ENCODE data around the gene PPIP5K1.

Gene PPIP5K1

GRCh38 chr15:43498990-43499389, 91.0 kb downstream of the PPIP5K1 start:
- Histone ChIP-seq H3K9me3 (ENCODE audit: insufficient read depth, low read depth, low read length) (no peaks in the 10 kb centered on the region), H3K4me3 (ENCODE audit: low read length) (no peak overlapping the region), H3K36me3 (ENCODE audit: insufficient read depth, low read depth, low read length) (no peaks in the 10 kb centered on the region), H3K4me1 (ENCODE audit: insufficient read depth, low read length) (0 out of 2 replicates have a peak, but pooled peaks cover 2% of the 10 kb centered on the region), H3K27me3 (ENCODE audit: insufficient read depth, low read length) (no peaks in the 10 kb centered on the region), H3K9ac (ENCODE audit: low read depth, low read length) (no peak overlapping the region), H3K27ac (ENCODE audit: low read length) (no peak overlapping the region)

GRCh38 chr15:43493703-43494472, 96.1 kb downstream of the PPIP5K1 start:
- peaks cover 30% of the 10 kb centered on the region for H3K36me3 ChIP-seq (ENCODE audit: insufficient read depth, low read depth, low read length)
- H3K27ac ChIP-seq (ENCODE audit: low read length): no peak overlapping the region
- H3K9ac ChIP-seq (ENCODE audit: low read depth, low read length): peak overlapping the region; percentile 81; the same call in 1 of the 2 replicates
- no peaks in the 10 kb centered on the region for H3K9me3 ChIP-seq (ENCODE audit: insufficient read depth, low read depth, low read length)
- H3K4me1 ChIP-seq (ENCODE audit: insufficient read depth, low read length): peaks cover 13% of the 10 kb centered on the region; the same call in 1 of the 2 replicates
- no peaks in the 10 kb centered on the region for H3K27me3 ChIP-seq (ENCODE audit: insufficient read depth, low read length)
- peak overlapping the region; percentile 84 for H3K4me3 ChIP-seq (ENCODE audit: low read length)

- no peaks in the 10 kb centered on the region for H3K9me3 ChIP-seq (ENCODE audit: insufficient read depth, low read depth, low read length)
- peak within 1 kb of the TSS; percentile 84 for H3K4me3 ChIP-seq (ENCODE audit: low read length)
- H3K4me1 ChIP-seq (ENCODE audit: insufficient read depth, low read length): peaks cover 13% of the 10 kb centered on the region; the same call in 1 of the 2 replicates
- peaks cover 39% of the 10 kb centered on the region for H3K36me3 ChIP-seq (ENCODE audit: insufficient read depth, low read depth, low read length)
- H3K27ac ChIP-seq (ENCODE audit: low read length): peak within 1 kb of the TSS; percentile 88
- H3K9ac ChIP-seq (ENCODE audit: low read depth, low read length): peak within 1 kb of the TSS; percentile 81; the same call in 1 of the 2 replicates
- no peaks in the 10 kb centered on the region for H3K27me3 ChIP-seq (ENCODE audit: insufficient read depth, low read length)
Measured at GRCh38 chr15:43492673-43493601, 97.1 kb downstream of the PPIP5K1 start, which contains the start of gene TP53BP1. Gene TP53BP1 (minus strand): TSS chr15:43493156. CDS start chr15:43493043, 113 bp downstream.

- H3K27ac ChIP-seq (ENCODE audit: low read length): no peak overlapping the region
- H3K27me3 ChIP-seq (ENCODE audit: insufficient read depth, low read length): no peaks in the 10 kb centered on the region
- H3K9ac ChIP-seq (ENCODE audit: low read depth, low read length): peak overlapping the region; percentile 81; the same call in 1 of the 2 replicates
- no peaks in the 10 kb centered on the region for H3K9me3 ChIP-seq (ENCODE audit: insufficient read depth, low read depth, low read length)
- H3K36me3 ChIP-seq (ENCODE audit: insufficient read depth, low read depth, low read length): peaks cover 46% of the 10 kb centered on the region
- peak overlapping the region; percentile 84 for H3K4me3 ChIP-seq (ENCODE audit: low read length)
- H3K4me1 ChIP-seq (ENCODE audit: insufficient read depth, low read length): peaks cover 13% of the 10 kb centered on the region; the same call in 1 of the 2 replicates
Measured at GRCh38 chr15:43492266-43492665, 97.7 kb downstream of the PPIP5K1 start.

GRCh38 chr15:43489191-43489590, 100.8 kb downstream of the PPIP5K1 start:
- Histone ChIP-seq H3K9me3 (ENCODE audit: insufficient read depth, low read depth, low read length) (no peaks in the 10 kb centered on the region), H3K36me3 (ENCODE audit: insufficient read depth, low read depth, low read length) (peaks cover 75% of the 10 kb centered on the region), H3K27ac (ENCODE audit: low read length) (no peak overlapping the region)

GRCh38 chr15:43488790-43489189, 101.2 kb downstream of the PPIP5K1 start:
- H3K9me3 ChIP-seq (ENCODE audit: insufficient read depth, low read depth, low read length): no peaks in the 10 kb centered on the region
- H3K4me3 ChIP-seq (ENCODE audit: low read length): no peak overlapping the region

More at GRCh38 chr15:43489191-43489590, 100.8 kb downstream of the PPIP5K1 start:
- no peaks in the 10 kb centered on the region for H3K27me3 ChIP-seq (ENCODE audit: insufficient read depth, low read length)
- peaks cover 12% of the 10 kb centered on the region; the same call in 1 of the 2 replicates for H3K4me1 ChIP-seq (ENCODE audit: insufficient read depth, low read length)
- no peak overlapping the region for H3K9ac ChIP-seq (ENCODE audit: low read depth, low read length)
- H3K4me3 ChIP-seq (ENCODE audit: low read length): no peak overlapping the region

GRCh38 chr15:43487271-43487895, 102.6 kb downstream of the PPIP5K1 start:
- peaks cover 91% of the 10 kb centered on the region for H3K36me3 ChIP-seq (ENCODE audit: insufficient read depth, low read depth, low read length)
- peaks cover 6% of the 10 kb centered on the region; the same call in 1 of the 2 replicates for H3K4me1 ChIP-seq (ENCODE audit: insufficient read depth, low read length)
- H3K9ac ChIP-seq (ENCODE audit: low read depth, low read length): no peak overlapping the region
- no peaks in the 10 kb centered on the region for H3K27me3 ChIP-seq (ENCODE audit: insufficient read depth, low read length)
- no peak overlapping the region for H3K27ac ChIP-seq (ENCODE audit: low read length)
- H3K4me3 ChIP-seq (ENCODE audit: low read length): no peak overlapping the region
- H3K9me3 ChIP-seq (ENCODE audit: insufficient read depth, low read depth, low read length): no peaks in the 10 kb centered on the region

More at GRCh38 chr15:43488790-43489189, 101.2 kb downstream of the PPIP5K1 start:
- Histone ChIP-seq H3K4me1 (ENCODE audit: insufficient read depth, low read length) (peaks cover 8% of the 10 kb centered on the region; the same call in 1 of the 2 replicates), H3K9ac (ENCODE audit: low read depth, low read length) (no peak overlapping the region), H3K36me3 (ENCODE audit: insufficient read depth, low read depth, low read length) (peaks cover 79% of the 10 kb centered on the region), H3K27ac (ENCODE audit: low read length) (no peak overlapping the region), H3K27me3 (ENCODE audit: insufficient read depth, low read length) (no peaks in the 10 kb centered on the region)

GRCh38 chr15:43484455-43484854, 105.6 kb downstream of the PPIP5K1 start:
- Histone ChIP-seq H3K4me3 (ENCODE audit: low read length) (no peak overlapping the region), H3K4me1 (ENCODE audit: insufficient read depth, low read length) (no peaks in the 10 kb centered on the region), H3K36me3 (ENCODE audit: insufficient read depth, low read depth, low read length) (peaks cover 90% of the 10 kb centered on the region), H3K9ac (ENCODE audit: low read depth, low read length) (no peak overlapping the region), H3K27me3 (ENCODE audit: insufficient read depth, low read length) (no peaks in the 10 kb centered on the region), H3K27ac (ENCODE audit: low read length) (no peak overlapping the region), H3K9me3 (ENCODE audit: insufficient read depth, low read depth, low read length) (no peaks in the 10 kb centered on the region)

All from iPS-20b (cell line).